GM13976 (cell line): ENCODE results near the gene GPRASP1.
A peak's percentile ranks its signal among the peaks of the same experiment; 100 is the strongest.
"Not testable (repeated sequence)": the region's sequence is repeated elsewhere in the genome, so short reads cannot be mapped to it uniquely, and the experiment has no call there.

Experiments used
- DNase-seq: peaks from one replicate; pipeline ENCODE4 v3.0.0; 2012; ENCODE audit warnings: low spot score
- in situ Hi-C: fragments of 300-500 bp; cut with MboI; formaldehyde crosslinking; loops from one replicate; pipeline ENCODE4 v1.12.0; 2022; ENCODE audit warnings: low sequenced_read_pairs, mixed read lengths, inconsistent platforms; ENCODE audit not compliant: unreplicated experiment
- TF ChIP-seq, protein P1 (sequence below): IDR thresholded peaks from 2 replicates; pipeline ENCODE4 v1.5.1; 2012; ENCODE audit warnings: borderline replicate concordance, mild to moderate bottlenecking; ENCODE audit not compliant: insufficient read depth; ENCODE audit errors: extremely low read depth, missing control alignments, control extremely low read depth

The GPRASP1 gene

DNA sequence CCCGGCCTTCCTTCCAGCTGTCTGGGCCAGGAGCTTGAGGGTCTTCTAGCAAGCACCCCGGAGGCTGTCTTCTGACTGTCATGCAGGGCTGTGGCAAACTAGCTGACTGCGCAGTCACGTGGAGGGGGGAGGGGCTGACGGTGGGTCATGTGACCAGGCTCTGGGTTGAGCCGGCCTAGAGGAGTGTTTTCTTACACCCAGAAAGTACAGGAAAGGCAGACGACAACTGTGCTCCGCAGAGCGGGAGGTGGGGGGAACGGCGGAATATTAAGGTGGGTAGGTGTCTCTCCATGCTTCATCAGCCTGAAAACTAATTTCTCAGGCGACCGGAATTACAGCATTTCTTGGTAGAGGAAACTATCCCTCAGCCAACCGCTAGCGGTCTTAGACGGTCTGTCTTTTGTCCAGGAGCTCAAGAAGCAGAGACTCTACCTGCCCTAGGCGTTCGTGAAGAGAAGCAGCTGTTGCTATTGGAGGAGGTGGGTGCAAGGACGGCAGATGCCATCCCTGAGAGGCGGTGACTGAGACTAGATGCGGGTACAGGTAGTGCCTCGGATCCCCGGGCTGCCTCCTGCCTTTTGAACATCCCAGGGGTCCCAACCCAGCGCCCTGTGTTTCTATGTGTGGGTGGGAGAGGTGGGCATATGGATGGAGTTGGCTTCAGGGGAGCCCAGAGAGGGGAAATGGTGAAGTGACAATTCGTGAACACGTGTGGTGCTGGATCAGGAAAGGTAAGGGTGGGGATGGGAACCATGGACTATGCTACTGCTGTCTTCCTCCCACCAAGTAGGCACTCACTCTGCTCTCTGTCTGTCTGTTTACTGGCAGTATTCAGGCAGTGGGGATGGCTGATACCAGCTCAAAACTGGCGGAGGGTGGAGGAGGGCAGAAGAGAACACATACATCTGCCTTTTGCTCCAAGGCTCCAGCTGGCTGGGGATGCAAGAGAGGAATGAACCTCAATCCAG is 8.8 kb downstream of the GPRASP1 start:
- peak; percentile 65 for DNase-seq
- in situ Hi-C loops, result loop anchor here (10.0 kb wide), 1 partner anchor 65 kb away; the partner anchor contains the start of gene GPRASP3
- TF ChIP-seq, protein P1, sequence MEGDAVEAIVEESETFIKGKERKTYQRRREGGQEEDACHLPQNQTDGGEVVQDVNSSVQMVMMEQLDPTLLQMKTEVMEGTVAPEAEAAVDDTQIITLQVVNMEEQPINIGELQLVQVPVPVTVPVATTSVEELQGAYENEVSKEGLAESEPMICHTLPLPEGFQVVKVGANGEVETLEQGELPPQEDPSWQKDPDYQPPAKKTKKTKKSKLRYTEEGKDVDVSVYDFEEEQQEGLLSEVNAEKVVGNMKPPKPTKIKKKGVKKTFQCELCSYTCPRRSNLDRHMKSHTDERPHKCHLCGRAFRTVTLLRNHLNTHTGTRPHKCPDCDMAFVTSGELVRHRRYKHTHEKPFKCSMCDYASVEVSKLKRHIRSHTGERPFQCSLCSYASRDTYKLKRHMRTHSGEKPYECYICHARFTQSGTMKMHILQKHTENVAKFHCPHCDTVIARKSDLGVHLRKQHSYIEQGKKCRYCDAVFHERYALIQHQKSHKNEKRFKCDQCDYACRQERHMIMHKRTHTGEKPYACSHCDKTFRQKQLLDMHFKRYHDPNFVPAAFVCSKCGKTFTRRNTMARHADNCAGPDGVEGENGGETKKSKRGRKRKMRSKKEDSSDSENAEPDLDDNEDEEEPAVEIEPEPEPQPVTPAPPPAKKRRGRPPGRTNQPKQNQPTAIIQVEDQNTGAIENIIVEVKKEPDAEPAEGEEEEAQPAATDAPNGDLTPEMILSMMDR, result no peak

DNA sequence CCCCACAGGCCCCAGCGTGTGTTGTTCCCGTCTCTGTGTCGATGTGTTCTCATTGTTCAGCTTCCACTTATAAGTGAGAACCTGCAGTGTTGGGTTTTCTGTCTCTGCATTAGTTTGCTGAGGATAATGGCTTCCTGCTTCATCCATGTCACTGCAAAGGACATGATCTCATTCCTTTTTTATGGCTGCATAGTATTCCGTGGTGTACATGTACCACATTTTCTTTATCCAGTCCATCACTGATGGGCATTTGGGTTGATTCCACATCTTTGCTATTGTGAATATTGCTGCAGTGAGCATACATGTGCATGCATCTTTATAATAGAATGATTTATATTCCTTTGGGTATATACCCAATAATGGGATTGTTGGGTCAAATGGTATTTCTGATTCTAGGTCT is 12.5 kb downstream of the GPRASP1 start:
- in situ Hi-C loops, result loop anchor here (10.0 kb wide), 1 partner anchor 61 kb away; the partner anchor contains the start of gene GPRASP3
- not testable (repeated sequence) for DNase-seq

DNA sequence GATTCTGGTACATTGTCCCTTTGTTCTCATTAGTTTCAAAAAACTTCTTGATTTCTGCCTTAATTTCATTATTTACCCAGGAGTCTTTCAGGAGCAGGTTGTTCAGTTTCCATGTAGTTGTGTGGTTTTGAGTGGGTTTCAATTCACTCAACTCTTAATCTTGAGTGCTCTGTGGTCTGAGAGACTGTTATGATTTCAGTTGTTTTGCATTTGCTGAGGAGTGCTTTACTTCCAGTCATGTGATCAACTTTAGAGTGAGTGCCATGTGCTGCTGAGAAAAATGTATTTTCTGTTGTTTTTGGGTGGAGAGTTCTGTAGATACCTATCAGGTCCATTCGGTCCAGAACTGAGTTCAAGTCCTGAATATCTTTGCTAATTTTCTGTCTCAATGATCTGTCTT is 15.8 kb downstream of the GPRASP1 start:
- not testable (repeated sequence) for DNase-seq

DNA sequence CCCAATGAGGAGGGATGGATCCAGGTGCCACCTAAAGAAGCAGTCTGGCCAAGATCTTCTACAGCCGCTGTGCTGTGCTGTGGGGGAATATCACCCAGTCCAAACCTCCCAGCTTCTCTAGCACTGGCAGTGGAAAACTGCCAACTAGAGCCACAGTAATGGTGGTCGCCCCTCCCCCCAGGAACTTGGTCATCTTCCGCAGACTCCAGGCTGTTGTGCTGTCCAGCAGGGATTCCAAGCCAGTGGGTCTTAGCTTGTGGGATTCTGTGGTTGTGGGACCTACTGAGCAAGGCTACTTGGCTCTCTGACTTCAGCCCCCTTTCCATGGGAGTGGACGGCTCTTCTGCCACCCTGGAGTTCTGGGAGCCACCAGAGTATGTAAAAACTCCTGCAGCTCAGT is 18.2 kb downstream of the GPRASP1 start:
- TF ChIP-seq, protein P1, result no peak
- in situ Hi-C loops, result loop anchor here (10.0 kb wide), 1 partner anchor 55 kb away; the partner anchor contains the start of gene GPRASP3
- no peak for DNase-seq

More for the DNA sequence above, 15.8 kb downstream of the GPRASP1 start:
- in situ Hi-C loops, result loop anchor here (10.0 kb wide), 1 partner anchor 58 kb away; the partner anchor contains the start of gene GPRASP3

DNA sequence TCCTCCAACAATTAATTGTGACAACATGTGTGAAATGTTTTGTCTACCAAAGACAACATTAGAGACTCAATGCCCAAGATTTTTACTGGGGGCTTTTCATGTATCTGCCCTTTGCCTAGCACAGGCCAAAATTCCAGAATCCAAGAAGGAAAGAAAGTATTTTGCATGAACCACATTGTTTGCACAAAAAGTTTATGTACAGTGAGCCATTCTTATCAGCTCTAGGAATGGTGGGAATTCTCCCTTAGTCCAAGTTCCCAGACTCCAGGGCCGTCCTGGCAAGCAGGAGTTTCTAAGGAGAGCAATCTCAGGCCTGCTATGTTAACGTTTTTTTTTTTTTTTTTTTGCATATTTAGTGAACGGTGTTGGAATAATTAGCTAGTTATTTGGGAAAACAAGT is 21.6 kb downstream of the GPRASP1 start:
- in situ Hi-C loops, result no loop called here
- no peak for DNase-seq
- TF ChIP-seq, protein P1, result no peak

DNA sequence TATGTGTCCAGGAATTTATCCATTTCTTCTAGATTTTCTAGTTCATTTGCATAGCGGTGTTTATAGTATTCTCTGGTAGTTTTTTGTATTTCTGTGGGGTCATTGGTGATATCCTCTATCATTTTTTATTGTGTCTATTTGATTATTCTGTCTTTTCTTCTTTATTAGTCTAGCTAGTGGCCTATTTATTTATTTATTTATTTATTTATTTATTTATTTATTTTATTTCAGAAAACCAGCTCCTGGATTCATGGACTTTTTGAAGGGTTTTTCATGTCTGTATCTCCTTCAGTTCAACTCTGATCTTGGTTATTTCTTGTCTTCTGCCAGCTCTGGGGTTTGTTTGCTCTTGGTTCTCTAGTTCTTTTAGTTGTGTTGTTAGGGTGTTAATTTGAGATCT is 26.2 kb downstream of the GPRASP1 start:
- in situ Hi-C loops, DNase-seq: not testable (repeated sequence)

DNA sequence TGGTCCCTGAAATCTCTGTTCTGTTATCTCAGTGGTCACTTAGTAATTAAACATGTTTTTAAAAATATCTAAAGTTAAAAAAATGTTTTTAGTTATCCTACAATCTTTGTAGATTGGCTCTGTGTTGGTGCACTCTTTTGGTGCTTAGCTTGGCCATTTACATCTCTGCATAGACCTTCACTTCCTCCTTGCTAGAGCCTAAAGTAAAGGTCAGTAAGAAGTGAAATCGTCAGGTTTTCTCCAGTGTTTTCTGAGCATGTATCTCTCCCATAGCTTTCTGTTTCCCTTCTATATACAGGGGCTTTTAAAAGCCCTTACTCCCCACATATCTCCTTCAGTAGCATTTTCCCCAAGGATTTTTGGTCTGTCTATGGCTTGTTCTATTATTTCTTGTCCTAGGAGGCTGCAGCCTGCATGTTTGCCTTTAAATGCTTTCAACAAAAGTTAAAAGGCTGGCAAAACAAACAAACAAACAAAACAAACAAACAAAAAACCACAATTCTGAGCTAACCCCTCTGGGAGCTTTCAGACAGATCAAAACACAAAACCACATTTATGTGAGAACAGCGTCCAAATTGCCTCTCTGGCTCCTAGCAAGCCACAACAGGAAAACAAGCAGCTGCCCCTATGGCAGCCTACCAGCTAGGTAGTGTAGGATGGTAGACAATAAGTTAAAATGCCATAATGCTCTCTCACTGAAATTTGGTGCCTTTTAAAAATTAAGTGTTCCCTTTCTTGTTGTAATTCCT is 33.7 kb downstream of the GPRASP1 start:
- TF ChIP-seq, protein P1, result no peak
- DNase-seq, result no peak
- in situ Hi-C loops, result no loop called here

DNA sequence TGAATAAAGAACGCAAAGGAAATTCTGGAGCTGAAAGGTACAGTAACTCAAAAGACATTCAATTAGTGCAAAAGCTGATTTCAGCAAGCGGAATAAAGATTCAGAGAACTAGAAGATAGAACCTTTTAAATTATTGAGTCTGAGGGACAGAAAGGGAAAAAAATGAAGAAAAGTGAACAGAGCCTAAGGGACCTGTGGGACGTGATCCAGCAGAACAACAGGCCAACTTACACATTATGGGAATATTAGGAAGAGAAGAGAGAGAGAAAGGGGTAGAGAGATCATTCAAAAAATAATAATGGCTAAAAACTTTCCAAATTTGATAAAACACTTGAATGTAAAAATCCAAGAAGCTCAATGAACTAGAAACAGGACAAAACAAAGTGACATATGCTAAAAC is 43.5 kb downstream of the GPRASP1 start:
- TF ChIP-seq, protein P1, result no peak
- in situ Hi-C loops, result no loop called here
- no peak for DNase-seq
